Panc1 (cell line): ENCODE measurements around the gene UBTD2.

Experiments
- CTCF ChIP-seq: fragments of 450-650 bp; IDR thresholded peaks from 2 replicates; pipeline ENCODE4 v1.5.1; 2017; ENCODE audit warnings: mild to moderate bottlenecking
- POLR2AphosphoS5 ChIP-seq: IDR thresholded peaks from 2 replicates; pipeline ENCODE4 v1.6.1; 2012; ENCODE audit warnings: mild to moderate bottlenecking, low read depth, low read length, moderate library complexity
- SIN3A ChIP-seq: IDR thresholded peaks from 2 replicates; pipeline ENCODE4 v1.6.1; 2012; ENCODE audit warnings: low read depth, mild to moderate bottlenecking, low read length, moderate library complexity, borderline replicate concordance; ENCODE audit not compliant: insufficient read depth

- TF ChIP-seq CTCF, result no peak
- no peak for TF ChIP-seq SIN3A
- no peak for TF ChIP-seq POLR2AphosphoS5
Measured at GRCh38 chr5:172172912-172173563, 110.5 kb downstream of the UBTD2 start.
